Endothelial cell of umbilical vein (primary cell): Measurements from ENCODE around the gene CDH19.

Experiments used
- GATA2 ChIP-seq: IDR thresholded peaks from 2 replicates; pipeline ENCODE4 v1.7.0; 2011; ENCODE audit warnings: low read depth, mild to moderate bottlenecking, moderate library complexity, mixed read lengths, low read length; ENCODE audit not compliant: insufficient read length, insufficient read depth
- MYC ChIP-seq: IDR thresholded peaks from one replicate; pipeline ENCODE4 v1.6.1; 2011; ENCODE audit warnings: mild to moderate bottlenecking, low read depth, low read length
- POLR2A ChIP-seq: IDR thresholded peaks from 2 replicates; pipeline ENCODE4 v1.6.1; 2012; ENCODE audit warnings: low read depth, mild to moderate bottlenecking, control low read depth, low read length
- POLR2AphosphoS5 ChIP-seq: IDR thresholded peaks from 2 replicates; pipeline ENCODE4 v1.6.1; 2012; ENCODE audit warnings: low read depth, mild to moderate bottlenecking, control low read depth, low read length, moderate library complexity; ENCODE audit not compliant: insufficient read depth
- TF ChIP-seq, protein P1 (sequence below), 2 donors: IDR thresholded peaks; 1 replicate in 1 of 2; 2 replicates in 1 of 2; pipeline ENCODE4 v1.5.1; 2011; ENCODE audit warnings: low read length in 2 of 2, mild to moderate bottlenecking in 2 of 2, moderate library complexity in 2 of 2, control low read depth in 1 of 2, inconsistent platforms in 1 of 2, low read depth in 1 of 2; ENCODE audit not compliant: insufficient read depth in 1 of 2; ENCODE audit errors: extremely low read depth in 1 of 2
- TF ChIP-seq, protein P2 (sequence below): IDR thresholded peaks from 2 replicates; pipeline ENCODE4 v1.6.1; 2011; ENCODE audit not compliant: insufficient read depth, insufficient read length

DNA sequence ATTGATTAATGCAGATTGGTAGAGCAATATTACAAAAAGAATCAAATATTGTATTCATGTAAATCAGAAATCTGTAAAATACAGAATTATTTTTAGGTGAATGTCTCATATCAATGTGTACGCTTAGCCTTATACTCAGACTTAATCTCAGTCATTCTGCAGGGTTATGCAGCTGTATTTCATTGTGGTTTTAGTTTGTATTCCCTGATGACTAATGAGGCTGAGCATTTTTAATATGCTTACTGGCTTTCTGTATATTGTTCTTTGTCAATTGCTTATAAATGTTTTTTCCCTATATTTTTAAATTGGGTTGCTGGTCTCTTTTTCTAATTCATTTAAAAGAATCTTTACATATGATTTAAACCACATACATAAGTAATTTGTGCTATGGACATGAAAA is 50.1 kb downstream of the CDH19 start:
- TF ChIP-seq, protein P1, sequence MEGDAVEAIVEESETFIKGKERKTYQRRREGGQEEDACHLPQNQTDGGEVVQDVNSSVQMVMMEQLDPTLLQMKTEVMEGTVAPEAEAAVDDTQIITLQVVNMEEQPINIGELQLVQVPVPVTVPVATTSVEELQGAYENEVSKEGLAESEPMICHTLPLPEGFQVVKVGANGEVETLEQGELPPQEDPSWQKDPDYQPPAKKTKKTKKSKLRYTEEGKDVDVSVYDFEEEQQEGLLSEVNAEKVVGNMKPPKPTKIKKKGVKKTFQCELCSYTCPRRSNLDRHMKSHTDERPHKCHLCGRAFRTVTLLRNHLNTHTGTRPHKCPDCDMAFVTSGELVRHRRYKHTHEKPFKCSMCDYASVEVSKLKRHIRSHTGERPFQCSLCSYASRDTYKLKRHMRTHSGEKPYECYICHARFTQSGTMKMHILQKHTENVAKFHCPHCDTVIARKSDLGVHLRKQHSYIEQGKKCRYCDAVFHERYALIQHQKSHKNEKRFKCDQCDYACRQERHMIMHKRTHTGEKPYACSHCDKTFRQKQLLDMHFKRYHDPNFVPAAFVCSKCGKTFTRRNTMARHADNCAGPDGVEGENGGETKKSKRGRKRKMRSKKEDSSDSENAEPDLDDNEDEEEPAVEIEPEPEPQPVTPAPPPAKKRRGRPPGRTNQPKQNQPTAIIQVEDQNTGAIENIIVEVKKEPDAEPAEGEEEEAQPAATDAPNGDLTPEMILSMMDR (IDR thresholded peaks at IDR 0.05; ENCODE audit: extremely low read depth in 1 of 2, insufficient read depth in 1 of 2, low read depth in 1 of 2, low read length in 2 of 2), result no peak
- no peak for TF ChIP-seq MYC
- no peak for TF ChIP-seq POLR2A
- TF ChIP-seq, protein P2, sequence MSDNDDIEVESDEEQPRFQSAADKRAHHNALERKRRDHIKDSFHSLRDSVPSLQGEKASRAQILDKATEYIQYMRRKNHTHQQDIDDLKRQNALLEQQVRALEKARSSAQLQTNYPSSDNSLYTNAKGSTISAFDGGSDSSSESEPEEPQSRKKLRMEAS, result no peak
- TF ChIP-seq GATA2, result no peak
- no peak for TF ChIP-seq POLR2AphosphoS5
